ENCODE results near the gene SGSM1.
"Not testable (repeated sequence)": the region's sequence is repeated elsewhere in the genome, so short reads cannot be mapped to it uniquely, and the experiment has no call there.

SGSM1 gene

DNA sequence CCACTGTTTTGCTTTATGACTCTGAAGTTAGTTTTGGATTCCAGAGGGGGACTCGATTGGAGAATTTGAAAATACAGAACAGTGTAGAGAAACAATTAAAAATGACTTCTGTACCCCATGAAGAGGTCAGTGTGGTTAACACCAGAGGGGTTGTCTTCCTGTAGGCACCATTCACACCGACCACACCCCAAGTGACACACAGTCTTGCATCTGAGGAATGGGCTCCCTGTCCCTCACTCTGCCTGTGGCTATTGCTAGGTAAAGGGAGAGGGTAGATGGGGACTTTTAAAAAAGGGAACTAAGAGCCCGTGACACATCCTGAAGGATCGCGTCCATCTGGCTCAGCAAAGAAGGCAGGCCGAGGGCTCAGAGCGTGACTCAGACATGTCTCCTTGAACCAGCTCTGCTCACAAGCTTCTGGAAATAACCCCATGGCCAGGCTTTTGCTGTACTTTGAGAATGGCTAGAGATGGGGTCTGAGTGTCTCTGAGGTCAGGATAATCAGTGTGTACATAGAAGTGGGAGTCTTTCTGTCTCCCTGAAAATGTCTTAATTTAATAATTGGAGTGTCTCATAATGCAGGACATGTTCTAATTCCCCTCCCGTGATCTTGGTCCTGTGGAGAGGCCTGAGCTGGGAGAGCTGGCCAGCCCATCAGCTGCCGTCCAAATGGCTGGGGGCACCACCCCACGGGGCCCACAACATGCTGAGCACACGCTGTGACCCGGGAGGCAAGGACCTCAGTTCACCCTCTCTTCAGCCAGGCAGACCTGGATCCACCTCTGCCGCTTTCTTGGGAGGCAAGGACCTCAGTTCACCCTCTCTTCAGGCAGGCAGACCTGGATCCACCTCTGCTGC lies 39.3 kb downstream of the SGSM1 start:
- DNase-seq = peak; percentile 8

DNA sequence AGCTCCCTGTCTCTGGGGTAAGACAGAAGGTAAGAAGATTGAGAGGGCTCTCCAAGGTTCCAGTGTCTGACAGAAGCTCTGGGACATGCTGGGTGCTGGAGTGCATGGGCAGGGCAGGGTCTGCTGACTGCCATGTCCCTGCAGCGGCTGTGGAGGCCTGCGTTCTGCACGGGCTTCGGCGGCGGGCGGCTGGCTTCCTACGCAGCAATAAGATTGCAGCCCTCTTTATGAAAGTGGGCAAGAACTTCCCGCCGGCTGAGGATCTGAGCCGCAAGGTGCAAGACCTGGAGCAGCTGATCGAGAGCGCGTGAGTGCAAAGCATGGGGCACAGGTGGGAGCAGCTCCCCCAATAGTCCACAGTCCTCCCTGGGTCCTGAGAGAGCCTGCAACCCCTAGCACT lies 41.5 kb downstream of the SGSM1 start:
- DNase-seq = no peak

DNA sequence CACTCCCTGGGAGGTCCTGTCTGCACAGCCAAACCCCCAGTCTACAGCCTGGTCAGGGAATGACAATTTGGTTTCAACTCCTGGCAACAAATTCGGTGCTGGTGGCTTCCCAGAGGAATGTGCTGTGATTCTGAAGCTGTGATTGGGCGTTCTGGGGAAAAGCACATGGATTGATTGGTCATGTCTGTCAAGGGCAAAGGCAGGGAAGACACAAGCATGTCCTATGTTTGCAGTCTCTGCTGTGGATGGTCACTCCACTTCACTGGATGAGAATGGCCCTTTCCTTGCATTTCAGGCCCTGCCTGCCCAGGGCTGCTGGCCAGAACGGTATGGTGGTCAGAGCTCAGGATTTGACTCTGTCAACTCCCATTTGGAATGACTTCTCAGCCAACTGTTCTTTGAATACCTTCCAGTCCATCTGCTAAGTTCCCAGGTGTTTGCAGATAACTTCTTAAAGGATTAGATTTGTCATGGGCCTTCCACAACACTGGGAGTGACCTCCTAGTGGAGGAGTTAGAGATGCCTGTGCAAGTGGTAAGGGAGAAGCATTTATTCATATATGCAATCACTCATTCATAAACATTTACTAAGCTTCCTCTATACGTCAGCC lies 42.7 kb downstream of the SGSM1 start:
- DNase-seq = no peak

DNA sequence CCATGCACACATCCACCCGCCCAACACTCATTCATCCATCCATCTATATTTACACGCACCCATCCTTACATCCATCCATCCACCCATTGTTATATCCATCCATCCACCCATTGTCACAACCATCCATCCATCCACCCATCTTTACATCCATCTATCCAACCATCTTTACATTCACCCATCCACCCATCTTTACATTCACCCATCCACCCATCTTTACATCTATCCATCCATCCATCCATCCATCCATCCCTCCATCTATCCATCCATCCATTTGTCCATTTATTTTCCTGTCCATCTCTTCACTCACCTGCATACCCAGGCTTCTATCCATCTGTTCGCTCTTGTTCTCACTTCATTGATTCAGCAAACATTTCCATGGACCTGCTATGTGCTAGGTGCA lies 49.8 kb downstream of the SGSM1 start:
- no peak for DNase-seq

DNA sequence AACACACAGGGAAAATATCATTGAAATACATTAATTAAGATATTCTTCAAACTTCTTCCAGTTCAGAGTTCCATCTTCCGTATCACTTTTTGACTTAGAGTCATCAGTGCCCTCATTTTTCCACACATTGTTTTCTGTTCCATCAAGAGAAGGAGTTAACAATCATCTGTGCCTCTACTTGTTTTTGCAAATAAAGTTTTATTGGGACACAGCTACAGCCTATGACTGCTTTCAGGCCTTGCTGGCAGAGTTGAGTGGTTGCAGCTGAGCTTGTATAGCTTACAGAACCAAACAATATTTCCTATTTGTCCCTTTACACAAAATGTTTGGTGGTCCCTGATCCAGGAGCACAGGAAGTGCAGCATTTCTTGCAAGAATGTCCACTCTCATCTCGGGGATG lies 51.6 kb downstream of the SGSM1 start:
- DNase-seq = no peak

DNA sequence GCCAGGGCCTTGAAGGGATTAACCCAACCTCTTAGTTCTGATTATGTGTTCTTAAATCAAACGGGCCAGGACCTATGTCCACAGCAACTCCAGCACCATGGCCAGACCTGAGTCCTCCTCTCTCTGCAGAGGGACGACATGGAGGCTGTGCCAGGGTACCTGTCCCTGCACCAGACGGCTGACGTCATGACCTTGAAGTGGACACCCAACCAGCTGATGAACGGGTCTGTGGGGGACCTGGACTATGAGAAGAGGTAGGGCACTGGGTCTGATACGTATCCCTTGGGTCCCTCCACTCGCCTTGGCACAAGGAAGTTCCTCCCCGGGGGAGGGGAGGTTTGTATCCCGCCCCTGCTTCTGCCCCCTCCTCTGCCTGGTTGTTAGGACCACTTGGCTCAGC lies 53.6 kb downstream of the SGSM1 start:
- DNase-seq = no peak

DNA sequence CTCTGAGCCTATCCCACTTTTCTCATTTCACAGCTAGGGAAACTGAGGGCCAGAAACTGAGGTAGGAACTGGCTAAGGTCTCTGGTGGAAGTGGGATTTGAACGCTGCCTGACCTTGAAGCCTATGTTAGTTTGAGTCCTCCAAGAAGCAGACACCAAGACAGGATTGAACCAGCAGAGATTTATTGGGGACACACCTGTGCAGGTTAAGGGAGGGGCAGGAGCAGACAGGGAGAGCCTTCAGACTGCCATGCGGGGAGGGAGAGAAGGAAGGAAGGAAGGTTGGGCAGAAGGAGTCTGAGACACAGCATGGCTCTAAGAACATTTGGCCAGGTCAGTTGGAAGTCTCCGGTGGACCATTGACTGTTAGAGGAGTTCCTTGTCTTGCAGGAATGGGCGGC lies 59.5 kb downstream of the SGSM1 start:
- DNase-seq = no peak

DNA sequence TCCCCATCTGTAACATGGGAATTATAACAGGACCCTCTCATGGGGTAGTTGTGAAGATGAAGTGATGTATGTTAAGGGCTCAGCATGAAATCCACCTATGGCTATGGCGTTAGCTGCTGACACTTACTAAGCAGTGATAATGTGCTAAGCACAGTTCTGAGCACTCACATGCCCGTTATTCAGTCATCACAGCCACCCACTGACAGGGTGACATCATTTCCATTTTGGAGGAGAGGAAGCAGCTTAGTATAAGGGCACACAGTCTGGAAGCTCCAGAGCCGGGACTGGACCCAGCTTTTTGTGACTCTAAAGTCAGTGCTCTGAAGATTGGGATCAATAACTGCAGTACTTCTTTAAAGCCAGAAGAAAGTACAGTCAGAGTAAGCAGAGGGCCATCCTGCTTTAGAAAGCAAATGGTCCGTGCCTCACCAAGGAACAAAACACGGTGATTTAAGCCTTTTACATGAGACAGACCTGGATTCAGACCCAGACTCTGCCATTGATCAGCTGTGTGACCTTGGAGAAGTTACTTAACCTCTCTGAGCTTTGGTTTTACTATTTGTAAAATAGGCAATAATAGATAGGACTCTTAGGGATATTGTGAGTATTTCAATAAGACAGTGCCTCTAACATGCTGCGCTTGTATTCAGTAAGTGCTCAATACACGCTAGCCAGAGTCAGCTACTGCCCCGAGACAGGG lies 61.5 kb downstream of the SGSM1 start:
- DNase-seq = no peak

DNA sequence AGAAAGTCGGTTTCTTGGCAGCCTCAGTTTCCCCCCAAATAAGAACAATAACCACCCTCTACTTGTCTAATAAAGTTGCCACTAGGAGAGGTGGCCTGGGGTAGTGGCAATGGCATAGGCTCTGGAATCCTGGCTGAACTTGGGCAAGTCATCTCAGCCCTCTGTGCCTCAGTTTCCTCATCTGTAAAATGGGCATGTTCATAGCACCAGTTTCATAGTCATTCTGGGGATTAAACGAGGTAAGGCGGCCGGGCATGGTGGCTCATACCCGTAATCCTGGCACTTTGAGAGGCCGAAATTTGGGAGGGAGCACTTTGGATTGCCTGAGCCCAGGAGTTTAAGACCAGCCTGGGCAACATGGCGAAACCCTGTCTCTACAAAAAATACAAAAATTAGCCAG lies 63.0 kb downstream of the SGSM1 start:
- DNase-seq = no peak

DNA sequence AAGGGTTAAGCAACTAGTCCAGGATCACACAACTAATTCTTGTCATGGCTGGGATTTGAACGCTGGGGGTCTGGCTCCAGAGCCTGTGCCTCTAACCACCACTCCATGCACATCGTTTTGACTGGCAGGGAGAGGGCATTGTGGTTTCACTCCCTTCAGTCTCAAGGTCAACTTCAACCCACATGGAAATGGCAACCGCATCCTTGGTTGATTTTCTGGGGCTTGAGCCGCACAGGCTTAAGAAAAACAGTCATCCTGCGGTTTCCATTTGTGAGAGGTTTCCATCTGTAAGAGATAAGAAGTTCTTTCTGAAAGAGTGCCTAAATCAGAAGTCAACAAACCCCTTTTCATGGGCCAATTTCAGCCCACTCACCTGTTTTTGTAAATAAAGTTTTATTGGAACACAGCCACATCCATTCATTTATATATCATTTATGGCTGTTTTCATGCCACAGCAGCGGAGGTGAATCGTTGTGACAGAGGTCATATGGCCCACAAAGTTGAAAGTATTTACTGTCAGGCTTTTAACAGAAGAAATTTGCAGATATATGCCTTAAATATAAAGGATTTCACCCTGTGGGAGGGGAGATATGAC lies 65.7 kb downstream of the SGSM1 start:
- no peak for DNase-seq

DNA sequence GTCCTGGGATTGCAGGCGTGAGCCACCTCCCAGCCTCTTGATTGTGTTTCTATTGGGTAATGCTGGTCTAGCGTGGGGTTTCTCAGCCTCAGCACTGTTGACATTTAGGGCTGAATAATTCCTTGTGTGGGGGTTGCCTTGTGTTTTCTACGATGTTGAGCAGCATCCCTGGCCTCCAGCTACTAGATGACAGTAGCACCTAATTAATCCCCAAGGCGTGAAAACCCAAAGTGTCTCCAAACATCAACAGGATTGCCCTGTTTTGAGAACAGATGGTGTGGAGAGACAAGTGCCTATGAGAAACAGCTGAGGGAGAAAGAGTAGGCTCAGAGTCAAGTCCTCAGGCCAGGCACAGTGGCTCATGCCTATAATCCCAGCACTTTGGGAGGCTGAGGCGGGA lies 67.2 kb downstream of the SGSM1 start:
- no peak for DNase-seq

DNA sequence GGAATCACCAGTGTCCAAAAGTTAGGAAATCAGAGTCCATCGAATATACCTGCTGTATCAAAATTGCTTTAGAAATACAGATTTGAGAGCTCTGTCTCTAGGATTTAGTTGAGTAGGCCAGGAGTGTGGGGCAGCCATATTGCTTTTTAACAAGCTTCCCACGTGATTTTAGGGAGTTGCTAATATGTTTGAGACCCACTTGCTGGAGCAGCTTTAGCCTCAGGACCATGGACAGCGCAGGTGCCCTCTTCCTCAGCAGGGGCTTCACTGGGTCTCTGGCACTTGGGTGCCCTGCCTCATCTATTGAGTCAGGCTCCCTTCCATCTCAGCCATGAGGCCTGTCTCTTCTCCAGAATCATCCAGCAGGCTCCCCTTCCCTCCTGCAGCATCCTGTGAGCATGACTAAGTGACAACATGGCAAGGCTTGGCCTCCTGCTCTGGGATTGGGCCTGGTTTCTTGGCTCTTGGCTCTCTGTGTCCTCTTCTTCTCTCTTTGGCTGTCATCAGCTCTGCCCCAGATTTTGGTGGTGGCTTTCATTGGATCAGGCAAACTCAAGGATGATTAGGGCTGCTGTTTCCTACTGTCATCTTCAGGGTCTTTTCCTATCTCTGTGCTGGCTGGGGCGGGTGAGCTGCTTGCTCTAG lies 70.0 kb downstream of the SGSM1 start:
- DNase-seq = no peak

DNA sequence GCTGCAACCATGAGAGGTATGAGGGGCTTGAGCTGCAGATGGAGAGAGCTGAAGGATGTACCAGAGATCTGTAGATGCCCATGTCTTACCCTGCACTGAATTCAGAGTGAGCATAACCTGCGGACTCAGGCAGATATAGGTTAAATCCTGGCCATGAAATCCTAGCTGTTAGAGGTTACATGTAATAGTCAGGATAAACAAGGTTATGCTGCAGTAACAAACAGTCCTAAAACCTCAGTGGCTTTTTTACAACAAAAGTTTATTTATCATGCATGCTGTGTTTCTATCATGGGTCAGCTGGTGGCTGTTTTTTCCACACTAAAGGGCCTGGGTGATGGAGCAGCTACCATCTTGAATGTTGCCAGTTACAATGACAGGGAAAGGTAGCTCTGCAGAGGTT lies 70.7 kb downstream of the SGSM1 start:
- DNase-seq = no peak

DNA sequence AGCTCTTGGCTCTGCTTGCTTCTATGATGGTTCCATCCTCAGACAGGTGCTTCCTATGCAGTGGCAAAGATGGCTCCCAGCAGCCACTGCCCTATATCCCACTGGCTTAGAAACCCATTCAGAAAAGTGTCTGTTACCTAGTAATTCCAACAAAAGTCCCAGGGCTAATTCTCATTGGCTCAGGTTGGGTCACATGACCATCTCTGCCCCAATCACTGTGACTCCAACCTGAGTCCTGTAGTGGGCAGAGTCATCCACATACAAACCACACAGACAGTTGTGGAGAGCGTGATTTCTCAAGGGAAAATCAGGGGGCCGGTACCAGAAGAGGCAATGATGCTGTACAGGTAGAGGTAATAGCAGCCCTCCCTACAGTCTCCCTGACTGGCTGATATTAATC lies 73.0 kb downstream of the SGSM1 start:
- no peak for DNase-seq

DNA sequence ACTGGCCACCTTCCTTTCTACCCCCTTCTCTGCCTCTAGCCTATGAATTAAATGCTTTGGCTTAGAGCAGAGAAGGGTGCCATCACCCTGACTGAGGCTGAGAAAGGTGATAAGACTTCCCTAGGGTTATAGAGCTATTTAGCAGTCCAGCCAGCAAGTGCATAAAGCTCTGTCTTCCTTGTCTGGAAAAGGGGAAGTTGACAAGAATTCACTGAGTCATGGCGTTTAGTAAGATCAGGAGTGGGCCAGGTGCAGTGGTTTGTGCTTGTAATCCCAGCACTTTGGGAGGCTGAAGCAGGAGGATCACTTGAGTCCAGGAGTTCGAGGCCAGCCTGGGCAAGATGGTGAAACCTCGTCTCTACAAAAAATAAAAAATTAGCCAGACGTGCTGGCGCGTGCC lies 77.4 kb downstream of the SGSM1 start:
- no peak for DNase-seq

DNA sequence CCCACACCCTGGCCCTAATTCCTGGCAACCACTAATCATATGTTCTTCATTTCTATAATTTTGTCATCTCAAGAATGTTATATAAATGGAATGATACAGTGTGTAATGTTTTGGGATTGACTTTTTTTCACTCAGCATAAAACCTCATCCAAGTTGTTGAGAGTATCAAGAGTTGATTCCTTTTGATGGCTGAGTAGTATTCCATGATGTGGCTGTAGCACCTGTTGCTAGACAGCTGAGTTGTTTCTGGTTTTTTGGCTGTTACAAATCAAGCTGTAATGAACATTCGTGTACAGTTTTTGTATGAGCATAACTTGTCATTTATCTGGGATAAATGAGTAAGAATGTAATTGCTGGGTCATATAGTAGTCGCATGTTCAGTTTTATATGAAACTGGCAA lies 81.2 kb downstream of the SGSM1 start:
- no peak for DNase-seq

DNA sequence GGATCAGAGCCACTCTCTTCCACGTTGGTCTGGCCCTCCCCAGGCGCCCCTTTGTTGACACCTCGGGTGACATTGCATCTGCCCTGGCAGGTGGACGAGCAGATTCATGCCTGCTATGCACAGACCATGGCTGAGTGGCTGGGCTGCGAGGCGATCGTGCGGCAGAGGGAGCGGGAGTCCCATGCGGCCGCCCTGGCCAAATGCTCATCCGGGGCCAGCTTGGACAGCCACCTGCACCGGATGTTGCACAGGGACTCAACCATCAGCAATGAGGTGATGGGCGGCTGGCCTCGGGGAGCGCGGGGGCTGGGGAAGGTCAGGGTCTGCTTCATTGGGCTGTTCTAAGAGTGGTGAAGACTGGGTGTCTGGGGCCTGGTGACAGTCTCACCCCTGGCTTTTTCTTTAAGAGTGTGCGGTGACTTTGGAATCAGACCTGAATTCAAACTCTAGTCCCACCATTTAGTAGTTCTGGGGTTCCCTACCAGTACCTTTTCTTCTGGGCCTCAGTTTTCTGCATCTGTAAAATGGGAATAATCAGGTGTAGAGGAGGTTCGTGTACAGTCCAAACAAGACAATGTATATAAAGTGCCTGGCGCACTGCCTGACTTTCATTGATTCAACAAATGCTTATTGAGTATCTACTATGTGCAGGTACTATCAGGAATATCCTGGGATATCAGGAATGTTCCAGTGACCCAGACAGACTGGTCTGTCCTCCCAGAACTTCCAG lies 87.5 kb downstream of the SGSM1 start:
- DNase-seq = no peak

DNA sequence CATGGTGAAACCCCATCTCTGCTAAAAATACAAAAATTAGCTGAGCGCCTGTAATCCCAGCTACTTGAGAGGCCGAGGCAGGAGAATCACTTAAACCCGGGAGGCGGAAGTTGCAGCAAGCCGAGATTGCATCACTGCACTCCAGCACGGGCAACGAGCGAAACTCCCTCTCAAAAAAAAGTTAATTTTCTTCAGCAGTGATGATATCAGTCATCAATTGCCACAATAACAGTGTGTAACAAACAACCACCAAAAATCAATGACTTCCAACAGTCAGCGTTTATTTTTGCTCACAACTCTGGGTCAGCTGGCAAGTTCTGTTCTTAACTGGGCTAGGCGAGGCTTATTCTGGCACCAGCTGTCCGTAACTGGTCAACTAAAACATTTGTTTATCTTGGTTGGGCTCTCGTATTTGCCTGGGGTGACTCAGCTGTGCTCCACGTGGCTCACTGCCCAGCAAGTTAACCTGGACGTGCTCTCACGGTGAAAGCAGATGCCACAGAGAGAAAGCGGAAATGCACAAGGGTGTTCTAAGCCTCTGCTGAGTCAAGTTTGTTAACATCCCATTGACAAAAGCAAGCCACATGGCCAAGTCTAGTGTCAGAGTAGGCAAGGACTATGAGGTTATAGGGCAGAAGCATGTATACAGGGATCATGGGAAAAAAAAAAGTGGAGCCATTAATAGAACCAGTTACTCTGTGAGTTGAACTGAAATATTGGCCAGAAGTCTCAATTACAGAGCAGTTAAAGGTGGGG lies 88.4 kb downstream of the SGSM1 start:
- DNase-seq = no peak

DNA sequence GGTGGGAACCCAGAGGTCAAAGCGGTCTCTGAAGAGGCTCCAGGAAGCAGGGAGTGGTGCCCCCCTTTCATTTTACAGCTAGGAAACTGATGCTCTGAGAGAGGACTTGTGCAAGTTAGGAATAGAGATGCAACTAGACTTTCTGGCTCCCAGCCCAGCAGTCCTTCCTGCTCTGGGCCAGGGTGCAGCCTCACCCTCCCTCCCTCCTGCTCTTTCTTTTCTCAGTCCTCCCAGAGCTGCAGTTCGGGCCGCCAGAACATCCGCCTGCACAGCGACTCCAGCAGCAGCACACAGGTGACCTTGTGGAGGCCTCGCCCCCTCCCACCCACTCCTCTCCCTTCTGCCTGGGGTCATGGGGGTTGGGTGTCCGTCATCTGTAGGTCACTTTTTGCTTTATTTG lies 89.0 kb downstream of the SGSM1 start:
- no peak for DNase-seq

DNA sequence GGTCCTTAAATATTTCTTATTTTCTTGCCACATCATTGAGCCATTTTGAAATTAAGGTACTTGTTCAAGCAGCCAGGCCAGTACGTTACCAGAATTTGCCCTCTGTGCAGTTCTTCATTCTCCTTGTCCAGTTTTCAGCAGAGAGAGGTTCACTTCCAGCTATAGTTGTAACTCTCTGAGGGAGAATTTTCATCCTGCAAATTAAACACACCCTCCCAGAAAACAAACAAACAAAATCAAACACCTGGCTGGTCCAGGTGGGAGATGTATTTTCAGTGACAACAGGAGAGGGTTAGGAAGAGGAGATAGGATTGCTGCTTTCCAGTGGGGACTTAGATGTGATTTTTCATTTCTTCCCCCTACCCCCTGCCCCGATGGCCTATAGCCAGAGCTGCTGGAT lies 95.4 kb downstream of the SGSM1 start:
- DNase-seq = no peak

DNA sequence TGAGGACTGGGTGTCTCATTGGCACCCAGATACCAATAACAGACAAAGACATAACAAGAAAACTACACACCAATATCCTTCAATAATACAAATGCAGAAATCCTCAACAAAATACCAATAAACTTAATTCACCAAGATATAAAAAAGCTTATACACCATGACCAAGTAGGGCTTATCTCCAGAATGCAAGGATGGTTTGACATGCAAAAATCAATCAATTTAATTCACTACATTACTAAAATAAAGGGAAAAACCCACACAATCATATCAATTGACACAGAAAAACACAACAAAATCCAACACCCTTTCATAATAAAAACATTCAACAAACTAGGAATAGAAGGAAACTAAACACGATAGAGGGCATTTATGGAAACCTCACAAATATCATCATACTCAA lies 99.9 kb downstream of the SGSM1 start:
- no peak for DNase-seq

DNA sequence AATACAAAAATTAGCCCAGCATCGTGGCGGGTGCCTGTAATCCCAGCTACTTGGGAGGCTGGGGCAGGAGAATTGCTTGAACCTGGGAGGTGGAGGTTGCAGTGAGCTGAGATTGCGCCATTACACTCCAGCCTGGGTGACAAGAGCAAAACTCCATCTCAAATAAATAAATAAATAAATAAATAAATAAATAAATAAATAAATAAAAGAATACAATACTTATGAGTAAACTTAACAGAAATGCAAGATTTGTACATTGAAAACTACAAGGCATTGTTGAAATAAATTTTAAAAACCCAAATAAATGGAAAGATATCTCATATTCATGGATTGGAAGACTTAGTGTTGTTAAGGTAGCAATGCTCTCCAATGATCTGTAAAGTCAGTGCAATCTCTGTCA lies 101.1 kb downstream of the SGSM1 start:
- not testable (repeated sequence) for DNase-seq

Measured in CD4-positive, alpha-beta T cell treated with Interleukin-12 subunit alpha and Interleukin-12 subunit beta, for 1 hour (primary cell).